GM06990 (cell line): ENCODE results near the gene BICDL1.

Source experiments
- DNase-seq: peaks from one replicate; pipeline ENCODE4 v3.0.0-alpha.2; 2011; ENCODE audit not compliant: insufficient read length; ENCODE audit errors: extremely low read depth
- H3K27me3 ChIP-seq: replicated peaks from 2 replicates; pipeline ENCODE4 v1.6.0; 2011; ENCODE audit warnings: low read length; ENCODE audit not compliant: control insufficient read depth, insufficient read depth
- H3K36me3 ChIP-seq: 2 replicates; pipeline ENCODE4 v1.5.1; 2011; ENCODE audit warnings: low read length; ENCODE audit not compliant: control insufficient read depth, insufficient read depth
- H3K4me3 ChIP-seq: replicated peaks from 2 replicates; pipeline ENCODE4 v1.5.1; 2011; ENCODE audit warnings: low read depth, mild to moderate bottlenecking, control low read depth, low read length
- CTCF ChIP-seq: IDR thresholded peaks from 2 replicates; pipeline ENCODE4 v1.5.1; 2011; ENCODE audit warnings: low read length, control low read depth, mild to moderate bottlenecking, inconsistent platforms; ENCODE audit not compliant: insufficient read depth, poor library complexity, severe bottlenecking

Gene BICDL1

GRCh38 chr12:120093336-120093591, 104.2 kb downstream of the BICDL1 start:
- H3K4me3 ChIP-seq: no peak overlapping the region
- no peak for TF ChIP-seq CTCF
- no peaks in the 10 kb centered on the region for H3K27me3 ChIP-seq
- no peak for DNase-seq
- H3K36me3 ChIP-seq: peaks cover 34% of the 10 kb centered on the region

GRCh38 chr12:120093592-120094355, 104.7 kb downstream of the BICDL1 start:
- no peak for TF ChIP-seq CTCF
- Histone ChIP-seq H3K27me3 (no peaks in the 10 kb centered on the region), H3K36me3 (peaks cover 39% of the 10 kb centered on the region), H3K4me3 (no peak overlapping the region)
- no peak for DNase-seq

- DNase-seq: no peak
- Histone ChIP-seq H3K27me3 (no peaks in the 10 kb centered on the region), H3K4me3 (no peak overlapping the region), H3K36me3 (peaks cover 44% of the 10 kb centered on the region)
- TF ChIP-seq CTCF: no peak
Observed at GRCh38 chr12:120094485-120094884, 105.4 kb downstream of the BICDL1 start.

- DNase-seq: no peak
- Histone ChIP-seq H3K36me3 (peaks cover 49% of the 10 kb centered on the region), H3K27me3 (no peaks in the 10 kb centered on the region), H3K4me3 (no peak overlapping the region)
- TF ChIP-seq CTCF: no peak
Observed at GRCh38 chr12:120095331-120095730, 106.3 kb downstream of the BICDL1 start.

- TF ChIP-seq CTCF: no peak
- H3K36me3 ChIP-seq: peaks cover 53% of the 10 kb centered on the region
Observed at GRCh38 chr12:120095736-120096135, 106.7 kb downstream of the BICDL1 start.

GRCh38 chr12:120096671-120097202, 107.7 kb downstream of the BICDL1 start:
- H3K4me3 ChIP-seq: no peak overlapping the region
- no peak for DNase-seq
- no peaks in the 10 kb centered on the region for H3K27me3 ChIP-seq
- peaks cover 54% of the 10 kb centered on the region for H3K36me3 ChIP-seq
- no peak for TF ChIP-seq CTCF

More at GRCh38 chr12:120095736-120096135, 106.7 kb downstream of the BICDL1 start:
- Histone ChIP-seq H3K4me3 (no peak overlapping the region), H3K27me3 (no peaks in the 10 kb centered on the region)
- DNase-seq: no peak
